ENCODE data around the gene ETS2. TPM values are rescaled to one million over a fixed set of nuclear protein-coding genes. Genes with fewer than 3 reads are reported as not detected.
A peak's percentile ranks its signal among the peaks of the same experiment; 100 is the strongest.

The ETS2 gene
- polyA plus RNA-seq, 3 donors = 54.2 to 150 (median 59.5) TPM

GRCh38 chr21:38774586-38775285 is 31.0 kb upstream of the ETS2 start:
- H2AFZ ChIP-seq (ENCODE audit: insufficient read depth, low read depth, low read length, poor library complexity, severe bottlenecking) = no peak overlapping the region
- Mint-ChIP-seq H3K27me3 (ENCODE audit: low read depth in 3 of 3) (peaks cover 1% of the 10 kb centered on the region in 3 donors), H3K4me3 (no peak overlapping the region), H3K27ac (no peak overlapping the region), H3K36me3 (no peaks in the 10 kb centered on the region), H3K4me1 (peaks cover 27% of the 10 kb centered on the region), H3K9me3 (peaks cover 5 to 11% (median 6%) of the 10 kb centered on the region in 7 donors)
- no peak overlapping the region for H3K4me2 ChIP-seq (replicated peaks; ENCODE audit: extremely low read depth, low read length, poor library complexity, severe bottlenecking)
- TF ChIP-seq, protein P1, sequence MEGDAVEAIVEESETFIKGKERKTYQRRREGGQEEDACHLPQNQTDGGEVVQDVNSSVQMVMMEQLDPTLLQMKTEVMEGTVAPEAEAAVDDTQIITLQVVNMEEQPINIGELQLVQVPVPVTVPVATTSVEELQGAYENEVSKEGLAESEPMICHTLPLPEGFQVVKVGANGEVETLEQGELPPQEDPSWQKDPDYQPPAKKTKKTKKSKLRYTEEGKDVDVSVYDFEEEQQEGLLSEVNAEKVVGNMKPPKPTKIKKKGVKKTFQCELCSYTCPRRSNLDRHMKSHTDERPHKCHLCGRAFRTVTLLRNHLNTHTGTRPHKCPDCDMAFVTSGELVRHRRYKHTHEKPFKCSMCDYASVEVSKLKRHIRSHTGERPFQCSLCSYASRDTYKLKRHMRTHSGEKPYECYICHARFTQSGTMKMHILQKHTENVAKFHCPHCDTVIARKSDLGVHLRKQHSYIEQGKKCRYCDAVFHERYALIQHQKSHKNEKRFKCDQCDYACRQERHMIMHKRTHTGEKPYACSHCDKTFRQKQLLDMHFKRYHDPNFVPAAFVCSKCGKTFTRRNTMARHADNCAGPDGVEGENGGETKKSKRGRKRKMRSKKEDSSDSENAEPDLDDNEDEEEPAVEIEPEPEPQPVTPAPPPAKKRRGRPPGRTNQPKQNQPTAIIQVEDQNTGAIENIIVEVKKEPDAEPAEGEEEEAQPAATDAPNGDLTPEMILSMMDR (IDR thresholded peaks at IDR 0.05) = no peak
- H3K9ac ChIP-seq (ENCODE audit: insufficient read depth, low read length, poor library complexity, severe bottlenecking) = no peak overlapping the region
- H3K27me3 ChIP-seq (ENCODE audit: control insufficient read depth in 2 of 2, insufficient read depth in 2 of 2, low read length in 2 of 2) = no peaks in the 10 kb centered on the region
- DNase-seq = no peak
- intact Hi-C loops (cut with micrococcal nuclease) = no loop called here
- peaks cover 17% of the 10 kb centered on the region in 2 donors for H3K4me1 ChIP-seq (ENCODE audit: control insufficient read depth in 1 of 2, insufficient read depth in 2 of 2, low read length in 2 of 2)
- no peaks in the 10 kb centered on the region for H3K36me3 ChIP-seq (replicated peaks in 1 of 2; ENCODE audit: control insufficient read depth in 1 of 2, insufficient read depth in 2 of 2, low read length in 2 of 2)
- peaks cover 0 to 6% of the 10 kb centered on the region in 2 donors for H3K9me3 ChIP-seq (replicated peaks in 1 of 2; ENCODE audit: control insufficient read depth in 1 of 2, insufficient read depth in 1 of 2, low read length in 2 of 2)
- H3K4me3 ChIP-seq (replicated peaks in 1 of 3; ENCODE audit: low read depth in 2 of 3, low read length in 3 of 3) = no peak overlapping the region
- H3K27ac ChIP-seq (ENCODE audit: low read depth in 1 of 2, low read length in 2 of 2) = no peak overlapping the region
- H3K79me2 ChIP-seq (ENCODE audit: insufficient read depth, low read length) = no peaks in the 10 kb centered on the region
- no peaks in the 10 kb centered on the region for H4K20me1 ChIP-seq (ENCODE audit: insufficient read depth, low read length)
- WGBS (ENCODE audit: insufficient coverage) = 99% methylated on average over 9 of the region's 12 CpGs

GRCh38 chr21:38775733-38776132 is 30.0 kb upstream of the ETS2 start:
- Histone ChIP-seq H3K36me3 (replicated peaks in 1 of 2; ENCODE audit: control insufficient read depth in 1 of 2, insufficient read depth in 2 of 2, low read length in 2 of 2) (no peaks in the 10 kb centered on the region), H4K20me1 (ENCODE audit: insufficient read depth, low read length) (no peaks in the 10 kb centered on the region), H3K9me3 (replicated peaks in 1 of 2; ENCODE audit: control insufficient read depth in 1 of 2, insufficient read depth in 1 of 2, low read length in 2 of 2) (peaks cover 0 to 6% of the 10 kb centered on the region in 2 donors), H3K4me1 (ENCODE audit: control insufficient read depth in 1 of 2, insufficient read depth in 2 of 2, low read length in 2 of 2) (peaks cover 21 to 22% of the 10 kb centered on the region in 2 donors), H2AFZ (ENCODE audit: insufficient read depth, low read depth, low read length, poor library complexity, severe bottlenecking) (no peak overlapping the region), H3K9ac (ENCODE audit: insufficient read depth, low read length, poor library complexity, severe bottlenecking) (no peak overlapping the region), H3K27ac (ENCODE audit: low read depth in 1 of 2, low read length in 2 of 2) (no peak overlapping the region), H3K4me3 (replicated peaks in 1 of 3; ENCODE audit: low read depth in 2 of 3, low read length in 3 of 3) (no peak overlapping the region), H3K27me3 (ENCODE audit: control insufficient read depth in 2 of 2, insufficient read depth in 2 of 2, low read length in 2 of 2) (no peaks in the 10 kb centered on the region), H3K79me2 (ENCODE audit: insufficient read depth, low read length) (no peaks in the 10 kb centered on the region), H3K4me2 (replicated peaks; ENCODE audit: extremely low read depth, low read length, poor library complexity, severe bottlenecking) (no peak overlapping the region)
- Mint-ChIP-seq H3K9me3 (peaks cover 5 to 11% (median 6%) of the 10 kb centered on the region in 7 donors), H3K4me1 (peaks cover 32% of the 10 kb centered on the region), H3K36me3 (no peaks in the 10 kb centered on the region), H3K27ac (peak overlapping the region in 1 of 7 donors; percentile 21), H3K27me3 (ENCODE audit: low read depth in 3 of 3) (peaks cover 1% of the 10 kb centered on the region in 3 donors), H3K4me3 (no peak overlapping the region)
- TF ChIP-seq, protein P1 (IDR thresholded peaks at IDR 0.05) = no peak
- intact Hi-C loops (cut with micrococcal nuclease) = no loop called here
- DNase-seq = no peak
- WGBS (ENCODE audit: insufficient coverage) = 100% methylated on average over 2 of the region's 5 CpGs
